Measurements from ENCODE around the gene LRRC45.

- TF ChIP-seq POLR2A (IDR thresholded peaks at IDR 0.05): no peak
- TF ChIP-seq, protein P1, sequence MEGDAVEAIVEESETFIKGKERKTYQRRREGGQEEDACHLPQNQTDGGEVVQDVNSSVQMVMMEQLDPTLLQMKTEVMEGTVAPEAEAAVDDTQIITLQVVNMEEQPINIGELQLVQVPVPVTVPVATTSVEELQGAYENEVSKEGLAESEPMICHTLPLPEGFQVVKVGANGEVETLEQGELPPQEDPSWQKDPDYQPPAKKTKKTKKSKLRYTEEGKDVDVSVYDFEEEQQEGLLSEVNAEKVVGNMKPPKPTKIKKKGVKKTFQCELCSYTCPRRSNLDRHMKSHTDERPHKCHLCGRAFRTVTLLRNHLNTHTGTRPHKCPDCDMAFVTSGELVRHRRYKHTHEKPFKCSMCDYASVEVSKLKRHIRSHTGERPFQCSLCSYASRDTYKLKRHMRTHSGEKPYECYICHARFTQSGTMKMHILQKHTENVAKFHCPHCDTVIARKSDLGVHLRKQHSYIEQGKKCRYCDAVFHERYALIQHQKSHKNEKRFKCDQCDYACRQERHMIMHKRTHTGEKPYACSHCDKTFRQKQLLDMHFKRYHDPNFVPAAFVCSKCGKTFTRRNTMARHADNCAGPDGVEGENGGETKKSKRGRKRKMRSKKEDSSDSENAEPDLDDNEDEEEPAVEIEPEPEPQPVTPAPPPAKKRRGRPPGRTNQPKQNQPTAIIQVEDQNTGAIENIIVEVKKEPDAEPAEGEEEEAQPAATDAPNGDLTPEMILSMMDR (IDR thresholded peaks at IDR 0.05): peak in 1 of 5 experiments; percentile 17
- TF ChIP-seq EP300 (IDR thresholded peaks at IDR 0.05): no peak
Observed at GRCh38 chr17:82076785-82077591, 53.9 kb downstream of the LRRC45 start.
